ENCODE results near the gene COL8A2. TPM values are rescaled to one million over a fixed set of nuclear protein-coding genes. Genes with fewer than 3 reads are reported as not detected.

COL8A2 gene
- polyA plus RNA-seq, 3 donors = 0.90 to 3.0 (median 1.6) TPM

GRCh38 chr1:36157973-36158826, 33.2 kb upstream of the COL8A2 start:
- peak overlapping the region; percentile 90 to 91 for H3K4me3 Mint-ChIP-seq
- DNase-seq = no peak

More at GRCh38 chr1:36157973-36158826, 33.2 kb upstream of the COL8A2 start:
- Histone ChIP-seq H3K9ac (ENCODE audit: insufficient read depth, low read length, poor library complexity, severe bottlenecking) (peak overlapping the region; percentile 99), H3K36me3 (replicated peaks in 1 of 2; ENCODE audit: control insufficient read depth in 1 of 2, insufficient read depth in 2 of 2, low read length in 2 of 2) (peaks cover 2 to 12% of the 10 kb centered on the region in 2 donors), H3K4me1 (ENCODE audit: control insufficient read depth in 1 of 2, insufficient read depth in 2 of 2, low read length in 2 of 2) (peaks cover 69 to 80% of the 10 kb centered on the region in 2 donors), H3K79me2 (ENCODE audit: insufficient read depth, low read length) (peaks cover 86% of the 10 kb centered on the region), H3K27ac (ENCODE audit: low read depth in 1 of 2, low read length in 2 of 2) (peak overlapping the region; percentile 79 to 97), H2AFZ (ENCODE audit: insufficient read depth, low read depth, low read length, poor library complexity, severe bottlenecking) (no peak overlapping the region), H3K27me3 (ENCODE audit: control insufficient read depth in 2 of 2, insufficient read depth in 2 of 2, low read length in 2 of 2) (no peaks in the 10 kb centered on the region), H3K9me3 (replicated peaks in 1 of 2; ENCODE audit: control insufficient read depth in 1 of 2, insufficient read depth in 1 of 2, low read length in 2 of 2) (no peaks in the 10 kb centered on the region), H3K4me2 (replicated peaks; ENCODE audit: extremely low read depth, low read length, poor library complexity, severe bottlenecking) (peak overlapping the region; percentile 92), H4K20me1 (ENCODE audit: insufficient read depth, low read length) (peaks cover 62% of the 10 kb centered on the region), H3K4me3 (replicated peaks in 1 of 3; ENCODE audit: low read depth in 2 of 3, low read length in 3 of 3) (peak overlapping the region; percentile 84 to 99 (median 86))
- TF ChIP-seq, protein P1, sequence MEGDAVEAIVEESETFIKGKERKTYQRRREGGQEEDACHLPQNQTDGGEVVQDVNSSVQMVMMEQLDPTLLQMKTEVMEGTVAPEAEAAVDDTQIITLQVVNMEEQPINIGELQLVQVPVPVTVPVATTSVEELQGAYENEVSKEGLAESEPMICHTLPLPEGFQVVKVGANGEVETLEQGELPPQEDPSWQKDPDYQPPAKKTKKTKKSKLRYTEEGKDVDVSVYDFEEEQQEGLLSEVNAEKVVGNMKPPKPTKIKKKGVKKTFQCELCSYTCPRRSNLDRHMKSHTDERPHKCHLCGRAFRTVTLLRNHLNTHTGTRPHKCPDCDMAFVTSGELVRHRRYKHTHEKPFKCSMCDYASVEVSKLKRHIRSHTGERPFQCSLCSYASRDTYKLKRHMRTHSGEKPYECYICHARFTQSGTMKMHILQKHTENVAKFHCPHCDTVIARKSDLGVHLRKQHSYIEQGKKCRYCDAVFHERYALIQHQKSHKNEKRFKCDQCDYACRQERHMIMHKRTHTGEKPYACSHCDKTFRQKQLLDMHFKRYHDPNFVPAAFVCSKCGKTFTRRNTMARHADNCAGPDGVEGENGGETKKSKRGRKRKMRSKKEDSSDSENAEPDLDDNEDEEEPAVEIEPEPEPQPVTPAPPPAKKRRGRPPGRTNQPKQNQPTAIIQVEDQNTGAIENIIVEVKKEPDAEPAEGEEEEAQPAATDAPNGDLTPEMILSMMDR (IDR thresholded peaks at IDR 0.05) = no peak
- intact Hi-C loops (cut with micrococcal nuclease) = no loop called here
- Mint-ChIP-seq H3K4me1 (peaks cover 76% of the 10 kb centered on the region), H3K9me3 (no peaks in the 10 kb centered on the region), H3K27me3 (ENCODE audit: low read depth in 3 of 3) (peaks cover 0 to 2% (median 2%) of the 10 kb centered on the region in 3 donors), H3K36me3 (peaks cover 26 to 34% of the 10 kb centered on the region in 2 donors), H3K27ac (peak overlapping the region; percentile 81 to 94 (median 91))
- 28% methylated on average over 4 of the region's 9 CpGs for WGBS (ENCODE audit: insufficient coverage)

Measured in CD14-positive monocyte (primary cell).